MCF 10A (cell line): Measurements from ENCODE around the gene TMX3. TPM values are rescaled to one million over a fixed set of nuclear protein-coding genes. Genes with fewer than 3 reads are reported as not detected.
A peak's percentile ranks its signal among the peaks of the same experiment; 100 is the strongest.

Experiments
- BruUV-seq: library from RNA; stranded (reverse); fragments of 400-500 nt; replicated peaks from 2 replicates; lab custom pipeline; 2021; lab: Mats Ljungman, UMichigan
- CTCF ChIA-PET: fragments of 300-600 bp; sonication (Branson Sonifier 250); formaldehyde crosslinking; extraction: SDS; loops from one replicate; lab custom pipeline; 2021; ENCODE audit warnings: antibody characterized with exemption, inconsistent platforms; lab: Yijun Ruan, JAX
- POLR2A ChIA-PET: fragments of 300-600, 350-650 bp; sonication (Branson Sonifier 250); formaldehyde crosslinking; extraction: SDS; loops from one replicate; lab custom pipeline; 2020; ENCODE audit warnings: antibody characterized with exemption, inconsistent platforms; lab: Yijun Ruan, JAX
- DNase-seq: peaks from one replicate; pipeline ENCODE4 v3.0.0-alpha.2; 2018; ENCODE audit not compliant: unreplicated experiment
- H3K27ac Mint-ChIP-seq: one replicate; pipeline ENCODE4 v1.8.0; 2022; ENCODE audit warnings: mild to moderate bottlenecking, low read depth, mixed read lengths; ENCODE audit not compliant: unreplicated experiment
- H3K27me3 Mint-ChIP-seq: one replicate; pipeline ENCODE4 v1.8.0; 2022; ENCODE audit warnings: mixed read lengths; ENCODE audit not compliant: insufficient read depth, unreplicated experiment
- H3K36me3 Mint-ChIP-seq: one replicate; pipeline ENCODE4 v1.8.0; 2022; ENCODE audit warnings: mild to moderate bottlenecking, moderate library complexity, mixed read lengths; ENCODE audit not compliant: insufficient read depth, unreplicated experiment
- H3K4me1 Mint-ChIP-seq: one replicate; pipeline ENCODE4 v1.8.0; 2022; ENCODE audit warnings: mixed read lengths; ENCODE audit not compliant: insufficient read depth, unreplicated experiment
- H3K4me3 Mint-ChIP-seq: one replicate; pipeline ENCODE4 v1.8.0; 2022; ENCODE audit warnings: mild to moderate bottlenecking, moderate library complexity, mixed read lengths; ENCODE audit not compliant: unreplicated experiment
- H3K9me3 Mint-ChIP-seq: one replicate; pipeline ENCODE4 v1.8.0; 2022; ENCODE audit warnings: mixed read lengths; ENCODE audit not compliant: unreplicated experiment
- intact Hi-C: fragments of 100-400 bp; cut with micrococcal nuclease; formaldehyde crosslinking; loops from 2 replicates; pipeline ENCODE4 v1.14.1; 2022
- total RNA-seq: library from RNA; stranded (reverse); gene quantifications from 2 replicates; pipeline ENCODE4 v1.2.3, GENCODE V29; 2022
- TF ChIP-seq, protein P1 (sequence below): fragments of 200-600 bp; IDR thresholded peaks from one replicate; pipeline ENCODE4 v1.8.0; 2022; ENCODE audit warnings: antibody characterized with exemption, mild to moderate bottlenecking; ENCODE audit not compliant: unreplicated experiment

TMX3 gene
- total RNA-seq, 1 experiment from 2014 or later = 95.0 TPM

DNA sequence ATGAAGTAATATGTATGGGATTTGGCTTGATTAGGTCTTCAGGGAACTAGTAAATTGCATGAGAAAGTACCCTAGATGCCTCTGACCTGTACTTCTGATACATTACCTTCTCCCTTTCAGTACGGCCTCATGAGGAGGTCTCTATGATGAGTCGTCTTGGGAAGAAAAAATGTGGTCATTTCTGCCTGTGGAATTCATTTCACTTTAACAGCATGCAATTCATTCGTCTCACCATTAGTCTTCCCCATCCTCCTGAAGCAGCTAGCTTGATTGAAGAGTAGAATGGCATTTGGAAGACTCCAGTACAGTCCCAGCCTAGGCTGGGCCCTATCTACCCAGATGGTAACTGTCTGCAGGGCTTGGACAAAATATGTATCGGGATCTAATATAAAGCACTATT, 52.2 kb downstream of the TMX3 start:
- no peaks in the 10 kb centered on the region for H3K4me1 Mint-ChIP-seq
- intact Hi-C loops = loop anchor here (10.0 kb wide), 1 partner anchor 1558 kb away; no protein-coding TSS in a partner anchor

DNA sequence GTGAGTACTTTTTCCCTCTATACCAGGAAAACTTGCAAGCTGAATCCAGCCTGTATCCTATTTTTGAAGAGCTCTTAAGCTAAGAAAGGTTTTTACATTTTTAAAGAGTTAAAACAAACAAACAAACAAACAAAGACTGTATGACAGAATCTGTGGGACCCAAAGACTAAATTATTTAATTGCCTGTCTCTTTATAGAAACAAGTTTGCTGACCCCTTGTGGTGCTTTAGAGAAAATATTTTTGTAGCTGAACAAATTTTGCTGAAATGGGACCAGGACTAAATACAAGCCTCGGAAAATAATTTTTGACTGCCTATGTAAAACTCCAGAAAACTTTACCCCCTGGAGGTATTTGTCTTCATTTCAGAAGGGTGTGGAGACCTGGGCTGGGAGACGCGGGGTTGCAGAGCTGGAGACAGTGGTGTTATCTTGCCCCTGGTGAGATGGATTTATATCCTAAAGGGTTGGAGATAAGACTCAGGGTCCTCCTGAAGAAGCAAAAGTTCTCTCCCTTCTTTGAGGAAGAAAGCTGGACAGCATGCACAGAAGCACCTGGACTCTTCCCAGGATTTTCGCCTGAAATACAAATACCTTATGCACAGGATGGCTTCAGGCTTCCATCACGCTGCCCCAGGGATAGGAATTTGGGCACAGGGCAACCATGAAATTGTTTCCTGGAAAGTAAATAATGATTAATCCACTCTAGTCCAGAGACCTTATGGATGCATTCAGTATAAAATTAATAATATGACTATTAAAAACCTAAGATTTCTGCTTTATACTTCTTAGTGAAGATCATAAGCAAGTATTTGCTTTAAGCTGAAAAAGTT, 54.3 kb downstream of the TMX3 start:
- ChIA-PET POLR2A (interaction anchor here (0.6 to 1.2 kb wide), 3 partner anchors 19 to 1443 kb away, joined by 3 read pairs; no protein-coding TSS in a partner anchor), CTCF (interaction anchor here (0.6 to 3.2 kb wide), 32 partner anchors 9 to 1456 kb away, joined by 3 to 22 read pairs (median 3); partner anchors contain the start of gene DSEL)
- BruUV-seq = no TSS peak
- intact Hi-C loops = loop anchor here (1.0 to 10.0 kb wide), 4 partner anchors 74 to 1556 kb away; partner anchors contain the start of gene DSEL
- H3K9me3 Mint-ChIP-seq = no peaks in the 10 kb centered on the region
- peak; percentile 61 for DNase-seq
- no peaks in the 10 kb centered on the region for H3K27me3 Mint-ChIP-seq
- H3K4me1 Mint-ChIP-seq = no peaks in the 10 kb centered on the region
- H3K36me3 Mint-ChIP-seq = no peaks in the 10 kb centered on the region
- H3K4me3 Mint-ChIP-seq = no peak overlapping the region
- TF ChIP-seq, protein P1, sequence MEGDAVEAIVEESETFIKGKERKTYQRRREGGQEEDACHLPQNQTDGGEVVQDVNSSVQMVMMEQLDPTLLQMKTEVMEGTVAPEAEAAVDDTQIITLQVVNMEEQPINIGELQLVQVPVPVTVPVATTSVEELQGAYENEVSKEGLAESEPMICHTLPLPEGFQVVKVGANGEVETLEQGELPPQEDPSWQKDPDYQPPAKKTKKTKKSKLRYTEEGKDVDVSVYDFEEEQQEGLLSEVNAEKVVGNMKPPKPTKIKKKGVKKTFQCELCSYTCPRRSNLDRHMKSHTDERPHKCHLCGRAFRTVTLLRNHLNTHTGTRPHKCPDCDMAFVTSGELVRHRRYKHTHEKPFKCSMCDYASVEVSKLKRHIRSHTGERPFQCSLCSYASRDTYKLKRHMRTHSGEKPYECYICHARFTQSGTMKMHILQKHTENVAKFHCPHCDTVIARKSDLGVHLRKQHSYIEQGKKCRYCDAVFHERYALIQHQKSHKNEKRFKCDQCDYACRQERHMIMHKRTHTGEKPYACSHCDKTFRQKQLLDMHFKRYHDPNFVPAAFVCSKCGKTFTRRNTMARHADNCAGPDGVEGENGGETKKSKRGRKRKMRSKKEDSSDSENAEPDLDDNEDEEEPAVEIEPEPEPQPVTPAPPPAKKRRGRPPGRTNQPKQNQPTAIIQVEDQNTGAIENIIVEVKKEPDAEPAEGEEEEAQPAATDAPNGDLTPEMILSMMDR = peak; percentile 48
- H3K27ac Mint-ChIP-seq = no peak overlapping the region

More for the DNA sequence above, 52.2 kb downstream of the TMX3 start:
- Mint-ChIP-seq H3K36me3 (no peaks in the 10 kb centered on the region), H3K4me3 (no peak overlapping the region), H3K9me3 (peaks cover 2% of the 10 kb centered on the region), H3K27me3 (no peaks in the 10 kb centered on the region), H3K27ac (no peak overlapping the region)
- POLR2A ChIA-PET = no interaction called here
- peak; percentile 17 for DNase-seq
- BruUV-seq = no TSS peak
- CTCF ChIA-PET = no interaction called here
- TF ChIP-seq, protein P1 = no peak

DNA sequence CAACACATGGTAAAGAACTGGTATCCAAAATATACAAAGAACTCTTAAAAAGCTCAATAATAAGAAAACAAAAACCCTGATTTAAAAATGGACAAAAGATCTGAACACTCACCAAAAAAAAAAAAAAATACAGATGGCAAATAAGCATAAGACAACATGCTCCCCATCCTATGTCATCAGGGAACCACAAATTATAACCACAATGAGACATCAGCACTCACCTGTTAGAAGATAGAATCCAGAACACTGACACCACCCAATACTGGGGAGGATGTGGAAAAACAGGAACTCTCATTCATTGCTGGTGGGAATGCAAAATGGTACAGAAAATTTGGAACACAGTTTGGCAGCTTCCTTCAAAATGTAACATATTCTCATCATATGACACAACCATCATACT, 66.7 kb downstream of the TMX3 start:
- peaks cover 5% of the 10 kb centered on the region for H3K4me1 Mint-ChIP-seq
- H3K36me3 Mint-ChIP-seq = no peaks in the 10 kb centered on the region
- H3K4me3 Mint-ChIP-seq = no peak overlapping the region
- TF ChIP-seq, protein P1 = no peak
- CTCF ChIA-PET = interaction anchor here (0.7 to 3.4 kb wide), 4 partner anchors 10 to 85 kb away, joined by 3 to 18 read pairs (median 4); no protein-coding TSS in a partner anchor
- no peak overlapping the region for H3K27ac Mint-ChIP-seq
- no TSS peak for BruUV-seq
- POLR2A ChIA-PET = no interaction called here
- no peak for DNase-seq
- intact Hi-C loops = no loop called here
- no peaks in the 10 kb centered on the region for H3K9me3 Mint-ChIP-seq
- no peaks in the 10 kb centered on the region for H3K27me3 Mint-ChIP-seq

DNA sequence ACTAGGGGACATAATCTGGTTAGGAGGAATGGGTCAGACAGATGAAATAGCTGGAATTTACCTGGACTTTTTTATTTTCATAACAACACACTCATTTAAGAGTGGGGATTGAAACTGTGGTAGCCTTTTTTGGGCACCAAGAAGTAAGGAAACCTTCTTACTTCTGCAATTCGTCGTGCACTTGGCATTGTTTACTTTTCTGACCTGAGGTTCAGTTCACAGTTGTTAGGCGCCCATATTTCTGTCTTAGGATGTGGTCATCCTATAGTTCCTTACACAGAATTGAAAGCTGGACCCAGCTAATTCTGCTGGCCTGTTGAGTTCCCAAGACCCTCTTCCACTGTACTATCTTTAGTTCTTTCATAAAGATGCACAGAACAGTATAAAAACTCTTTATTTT, 72.9 kb downstream of the TMX3 start:
- no TSS peak for BruUV-seq
- H3K4me3 Mint-ChIP-seq = no peak overlapping the region
- H3K27ac Mint-ChIP-seq = no peak overlapping the region
- TF ChIP-seq, protein P1 = no peak
- CTCF ChIA-PET = interaction anchor here (0.6 kb wide), 2 partner anchors 66 to 936 kb away, joined by 3 read pairs; no protein-coding TSS in a partner anchor
- POLR2A ChIA-PET = interaction anchor here (0.7 kb wide), 1 partner anchor 18 kb away, joined by 3 read pairs; no protein-coding TSS in a partner anchor
- DNase-seq = no peak
- H3K27me3 Mint-ChIP-seq = no peaks in the 10 kb centered on the region
- intact Hi-C loops = no loop called here
- no peaks in the 10 kb centered on the region for H3K4me1 Mint-ChIP-seq
- no peaks in the 10 kb centered on the region for H3K36me3 Mint-ChIP-seq
- H3K9me3 Mint-ChIP-seq = no peaks in the 10 kb centered on the region
